Kidney glomerular epithelial cell (primary cell): ENCODE measurements around the gene NFIA.

Experiments used
- DNase-seq: peaks from one replicate; lab custom pipeline; 2025; lab: John Stamatoyannopoulos, UW

NFIA gene

GRCh38 chr1:61334718-61335589, 252.6 kb downstream of the NFIA start:
- DNase-seq = no peak

- no peak for DNase-seq
Measured at GRCh38 chr1:61337037-61337436, 254.7 kb downstream of the NFIA start.

- no peak for DNase-seq
Measured at GRCh38 chr1:61337441-61337951, 255.1 kb downstream of the NFIA start.

GRCh38 chr1:61337981-61338848, 255.9 kb downstream of the NFIA start:
- DNase-seq = peak; percentile 94

GRCh38 chr1:61338899-61339298, 256.5 kb downstream of the NFIA start:
- DNase-seq = no peak

GRCh38 chr1:61341426-61341825, 259.1 kb downstream of the NFIA start:
- no peak for DNase-seq

GRCh38 chr1:61343734-61344420, 261.5 kb downstream of the NFIA start:
- DNase-seq = no peak

- no peak for DNase-seq
Measured at GRCh38 chr1:61344696-61345095, 262.3 kb downstream of the NFIA start.

GRCh38 chr1:61348025-61348665, 265.8 kb downstream of the NFIA start:
- no peak for DNase-seq

- no peak for DNase-seq
Measured at GRCh38 chr1:61352845-61353435, 270.6 kb downstream of the NFIA start.

GRCh38 chr1:61353797-61354406, 271.5 kb downstream of the NFIA start:
- DNase-seq = no peak

GRCh38 chr1:61356016-61356415, 273.7 kb downstream of the NFIA start:
- no peak for DNase-seq

- no peak for DNase-seq
Measured at GRCh38 chr1:61356995-61357394, 274.6 kb downstream of the NFIA start.

- no peak for DNase-seq
Measured at GRCh38 chr1:61357539-61357938, 275.2 kb downstream of the NFIA start.

- no peak for DNase-seq
Measured at GRCh38 chr1:61358770-61359455, 276.6 kb downstream of the NFIA start.

- DNase-seq = no peak
Measured at GRCh38 chr1:61361931-61362330, 279.6 kb downstream of the NFIA start.

GRCh38 chr1:61362351-61362750, 280.0 kb downstream of the NFIA start:
- DNase-seq = no peak

GRCh38 chr1:61368366-61368765, 286.0 kb downstream of the NFIA start:
- no peak for DNase-seq

- DNase-seq = no peak
Measured at GRCh38 chr1:61368876-61369275, 286.5 kb downstream of the NFIA start.
